Measurements from ENCODE around the gene ZMYND8.
A peak's percentile ranks its signal among the peaks of the same experiment; 100 is the strongest.

Gene ZMYND8

DNA sequence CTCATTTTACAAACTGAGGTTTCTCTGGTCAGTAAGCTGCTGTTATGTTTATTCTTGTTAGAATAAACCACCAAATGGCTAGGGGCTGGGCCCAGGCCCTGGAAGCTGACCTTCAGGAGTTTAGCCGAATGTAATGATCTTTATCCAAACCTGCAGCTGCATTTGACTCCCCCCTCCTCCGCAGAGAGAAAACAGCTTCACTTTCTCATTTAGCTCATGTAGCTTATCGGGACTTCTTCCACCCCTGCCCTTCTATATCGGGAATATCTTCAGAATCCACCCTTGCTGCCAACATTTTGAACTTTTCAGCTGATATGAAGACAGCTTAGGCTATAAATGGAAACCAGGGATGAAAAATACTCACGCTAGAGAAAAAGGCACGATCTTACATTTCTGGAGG lies 102.6 kb downstream of the ZMYND8 start:
- Histone ChIP-seq H4K20me1 (ENCODE audit: insufficient read depth, low read length) (no peaks in the 10 kb centered on the region), H3F3A (ENCODE audit: insufficient read depth, low read length) (no peaks in the 10 kb centered on the region), H3K79me2 (ENCODE audit: insufficient read depth, low read length) (peaks cover 14% of the 10 kb centered on the region; the same call in 1 of the 2 replicates), H3K36me3 (ENCODE audit: insufficient read depth, low read length) (peaks cover 85% of the 10 kb centered on the region), H3K9me3 (ENCODE audit: low read length) (no peaks in the 10 kb centered on the region), H3K4me3 (ENCODE audit: low read depth, low read length, poor library complexity, severe bottlenecking) (no peak overlapping the region), H2AFZ (ENCODE audit: low read length) (no peak overlapping the region), H3K4me2 (ENCODE audit: low read length) (no peak overlapping the region), H3K4me1 (ENCODE audit: insufficient read depth, low read length, severe bottlenecking) (peaks cover 31% of the 10 kb centered on the region), H3K27ac (ENCODE audit: low read depth, low read length, poor library complexity, severe bottlenecking) (peak overlapping the region; percentile 61), H3K9ac (ENCODE audit: low read length) (no peak overlapping the region), H3K9me2 (ENCODE audit: low read depth, low read length) (no peaks in the 10 kb centered on the region), H3K27me3 (ENCODE audit: insufficient read depth, low read length) (no peaks in the 10 kb centered on the region)
- TF ChIP-seq, protein P1, sequence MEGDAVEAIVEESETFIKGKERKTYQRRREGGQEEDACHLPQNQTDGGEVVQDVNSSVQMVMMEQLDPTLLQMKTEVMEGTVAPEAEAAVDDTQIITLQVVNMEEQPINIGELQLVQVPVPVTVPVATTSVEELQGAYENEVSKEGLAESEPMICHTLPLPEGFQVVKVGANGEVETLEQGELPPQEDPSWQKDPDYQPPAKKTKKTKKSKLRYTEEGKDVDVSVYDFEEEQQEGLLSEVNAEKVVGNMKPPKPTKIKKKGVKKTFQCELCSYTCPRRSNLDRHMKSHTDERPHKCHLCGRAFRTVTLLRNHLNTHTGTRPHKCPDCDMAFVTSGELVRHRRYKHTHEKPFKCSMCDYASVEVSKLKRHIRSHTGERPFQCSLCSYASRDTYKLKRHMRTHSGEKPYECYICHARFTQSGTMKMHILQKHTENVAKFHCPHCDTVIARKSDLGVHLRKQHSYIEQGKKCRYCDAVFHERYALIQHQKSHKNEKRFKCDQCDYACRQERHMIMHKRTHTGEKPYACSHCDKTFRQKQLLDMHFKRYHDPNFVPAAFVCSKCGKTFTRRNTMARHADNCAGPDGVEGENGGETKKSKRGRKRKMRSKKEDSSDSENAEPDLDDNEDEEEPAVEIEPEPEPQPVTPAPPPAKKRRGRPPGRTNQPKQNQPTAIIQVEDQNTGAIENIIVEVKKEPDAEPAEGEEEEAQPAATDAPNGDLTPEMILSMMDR (IDR thresholded peaks at IDR 0.05; ENCODE audit: low read length) = no peak
- no peak for TF ChIP-seq EZH2 (IDR thresholded peaks at IDR 0.05; ENCODE audit: borderline replicate concordance, low read length)

DNA sequence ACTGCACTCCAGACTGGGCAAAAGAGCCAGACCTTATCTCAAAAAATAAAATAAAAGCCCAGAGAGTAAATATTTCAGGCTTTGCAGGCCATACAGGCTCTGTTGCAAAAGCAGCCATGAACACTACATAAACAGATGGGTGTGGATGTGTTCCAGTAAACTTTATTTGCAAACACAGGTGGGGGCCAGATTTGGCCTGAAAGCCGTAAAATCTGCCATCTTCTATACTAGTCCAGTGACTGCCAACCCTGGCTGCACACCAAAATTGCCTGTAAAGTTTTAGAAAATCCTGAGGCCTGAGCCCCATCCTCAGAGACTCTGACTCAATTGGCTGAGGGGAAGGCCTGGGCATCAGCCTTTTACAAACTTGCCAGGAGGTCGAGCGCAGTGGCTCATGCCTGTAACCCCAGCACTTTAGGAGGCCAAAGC lies 103.6 kb downstream of the ZMYND8 start:
- H3K4me3 ChIP-seq (ENCODE audit: low read depth, low read length, poor library complexity, severe bottlenecking) = no peak overlapping the region
- no peak overlapping the region for H2AFZ ChIP-seq (ENCODE audit: low read length)
- H3K9ac ChIP-seq (ENCODE audit: low read length) = no peak overlapping the region
- peaks cover 9% of the 10 kb centered on the region; the same call in 1 of the 2 replicates for H3K79me2 ChIP-seq (ENCODE audit: insufficient read depth, low read length)
- H3K4me1 ChIP-seq (ENCODE audit: insufficient read depth, low read length, severe bottlenecking) = peaks cover 27% of the 10 kb centered on the region
- TF ChIP-seq EZH2 (IDR thresholded peaks at IDR 0.05; ENCODE audit: borderline replicate concordance, low read length) = no peak
- TF ChIP-seq, protein P1 (IDR thresholded peaks at IDR 0.05; ENCODE audit: low read length) = no peak
- no peaks in the 10 kb centered on the region for H4K20me1 ChIP-seq (ENCODE audit: insufficient read depth, low read length)
- H3K27me3 ChIP-seq (ENCODE audit: insufficient read depth, low read length) = no peaks in the 10 kb centered on the region
- peak overlapping the region; percentile 61 for H3K27ac ChIP-seq (ENCODE audit: low read depth, low read length, poor library complexity, severe bottlenecking)
- H3K9me2 ChIP-seq (ENCODE audit: low read depth, low read length) = no peaks in the 10 kb centered on the region
- H3K4me2 ChIP-seq (ENCODE audit: low read length) = no peak overlapping the region
- H3F3A ChIP-seq (ENCODE audit: insufficient read depth, low read length) = no peaks in the 10 kb centered on the region
- peaks cover 85% of the 10 kb centered on the region for H3K36me3 ChIP-seq (ENCODE audit: insufficient read depth, low read length)
- H3K9me3 ChIP-seq (ENCODE audit: low read length) = no peaks in the 10 kb centered on the region

DNA sequence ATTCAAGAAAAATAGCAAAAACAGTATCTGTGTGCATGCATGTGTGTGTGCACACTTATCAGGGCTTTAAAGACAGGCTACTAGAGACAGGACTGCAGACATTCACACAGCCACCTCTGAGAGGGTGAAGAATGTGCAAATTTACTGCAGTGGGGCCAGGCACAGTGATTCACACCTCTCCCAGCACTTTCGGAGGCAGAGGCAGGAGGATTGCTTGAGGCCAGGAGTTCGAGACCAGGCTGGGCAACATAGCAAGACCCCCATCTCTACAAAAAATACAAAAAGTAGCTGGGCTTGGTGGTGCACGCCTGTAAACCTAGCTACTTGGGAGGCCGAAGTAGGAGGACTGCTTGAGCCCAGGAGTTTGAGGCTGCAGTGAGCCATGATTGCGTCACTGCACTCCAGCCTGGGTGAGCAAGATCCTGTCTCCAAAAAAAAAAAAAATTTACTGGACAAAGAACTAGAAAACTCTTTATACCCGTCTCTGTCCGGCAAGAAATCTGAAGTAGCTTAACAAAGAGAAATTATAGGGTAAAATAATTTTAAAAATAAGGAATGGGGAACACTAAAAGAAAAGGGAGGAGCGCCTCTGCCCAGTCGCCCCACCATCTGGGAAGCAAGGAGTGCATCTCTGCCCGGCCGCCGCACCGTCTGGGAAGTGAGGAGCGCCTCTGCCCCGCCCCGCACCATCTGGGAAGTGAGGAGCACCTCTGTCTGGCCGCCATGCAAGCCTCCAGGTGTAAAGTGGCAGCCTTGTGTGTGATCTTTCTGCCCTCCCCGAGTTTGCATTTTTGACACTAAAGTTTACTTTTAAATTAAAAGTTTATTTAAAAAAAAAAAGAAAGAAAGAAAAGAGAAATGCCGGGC lies 105.1 kb downstream of the ZMYND8 start:
- no peak for TF ChIP-seq EZH2 (IDR thresholded peaks at IDR 0.05; ENCODE audit: borderline replicate concordance, low read length)
- TF ChIP-seq, protein P1 (IDR thresholded peaks at IDR 0.05; ENCODE audit: low read length) = no peak
- Histone ChIP-seq H3K36me3 (ENCODE audit: insufficient read depth, low read length) (peaks cover 86% of the 10 kb centered on the region), H3K27ac (ENCODE audit: low read depth, low read length, poor library complexity, severe bottlenecking) (no peak overlapping the region), H2AFZ (ENCODE audit: low read length) (no peak overlapping the region), H3K9me3 (ENCODE audit: low read length) (no peaks in the 10 kb centered on the region), H3K9me2 (ENCODE audit: low read depth, low read length) (no peaks in the 10 kb centered on the region), H3K4me1 (ENCODE audit: insufficient read depth, low read length, severe bottlenecking) (peaks cover 38% of the 10 kb centered on the region), H3K4me2 (ENCODE audit: low read length) (no peak overlapping the region), H3K79me2 (ENCODE audit: insufficient read depth, low read length) (no peaks in the 10 kb centered on the region), H3F3A (ENCODE audit: insufficient read depth, low read length) (no peaks in the 10 kb centered on the region), H3K27me3 (ENCODE audit: insufficient read depth, low read length) (no peaks in the 10 kb centered on the region), H3K4me3 (ENCODE audit: low read depth, low read length, poor library complexity, severe bottlenecking) (no peak overlapping the region), H4K20me1 (ENCODE audit: insufficient read depth, low read length) (no peaks in the 10 kb centered on the region), H3K9ac (ENCODE audit: low read length) (no peak overlapping the region)

All from OCI-LY1 (cell line).